Kidney (tissue), 14 donors: ENCODE data around the gene RPS6KB2. TPM values are rescaled to one million over a fixed set of nuclear protein-coding genes. Genes with fewer than 3 reads are reported as not detected.
"Not testable (repeated sequence)": the region's sequence is repeated elsewhere in the genome, so short reads cannot be mapped to it uniquely, and the experiment has no call there.

ENCODE experiments used
- DNase-seq, 5 donors: peaks; one replicate each; pipeline ENCODE4 v3.0.0-alpha.2; 2013 to 2020
- FAIRE-seq: peaks from 2 replicates; lab custom pipeline; 2012; peaks lifted over from hg19 to GRCh38; lab: Jason Lieb, UNC
- H3K27ac ChIP-seq, 2 donors: one replicate each; pipeline ENCODE4 v1.7.0; 2013; ENCODE audit warnings: low read depth in 2 of 2, low read length in 2 of 2, inconsistent platforms in 1 of 2
- H3K27me3 ChIP-seq: one replicate; pipeline ENCODE4 v1.7.1; 2013; ENCODE audit warnings: low read length, inconsistent platforms; ENCODE audit not compliant: control insufficient read depth, insufficient read depth
- H3K36me3 ChIP-seq, 3 donors: one replicate each; pipeline versions ENCODE4 v1.7.0 to v1.7.1; 2013; ENCODE audit warnings: low read length in 3 of 3, control low read depth in 1 of 3, inconsistent platforms in 1 of 3; ENCODE audit not compliant: insufficient read depth in 3 of 3, control insufficient read depth in 2 of 3
- H3K4me1 ChIP-seq, 3 donors: one replicate each; pipeline versions ENCODE4 v1.7.0 to v1.7.1; 2013; ENCODE audit warnings: low read length in 3 of 3, inconsistent platforms in 1 of 3, low read depth in 1 of 3; ENCODE audit not compliant: control insufficient read depth in 2 of 3, insufficient read depth in 2 of 3
- H3K4me3 ChIP-seq, 3 donors: one replicate each; pipeline versions ENCODE4 v1.7.0 to v1.8.1; 2013; ENCODE audit warnings: low read length in 3 of 3, control low read depth in 1 of 3, inconsistent platforms in 1 of 3
- H3K9ac ChIP-seq, 3 donors: one replicate each; pipeline versions ENCODE4 v1.7.0 to v1.7.1; 2013; ENCODE audit warnings: low read length in 3 of 3, control low read depth in 1 of 3, inconsistent platforms in 1 of 3
- H3K9me3 ChIP-seq, 3 donors: one replicate each; pipeline versions ENCODE4 v1.7.0 to v1.7.1; 2013; ENCODE audit warnings: low read length in 3 of 3, control low read depth in 1 of 3, inconsistent platforms in 1 of 3; ENCODE audit not compliant: control insufficient read depth in 2 of 3, insufficient read depth in 1 of 3
- CTCF ChIP-seq: IDR thresholded peaks from 3 replicates; pipeline ENCODE4 v1.5.1; 2012; ENCODE audit warnings: mild to moderate bottlenecking, moderate library complexity, borderline replicate concordance; ENCODE audit not compliant: insufficient read depth; ENCODE audit errors: extremely low read depth
- intact Hi-C: fragments of 100-400 bp; cut with DNase I; formaldehyde crosslinking; loops from one replicate; pipeline ENCODE4 v1.11.1; 2022
- polyA plus RNA-seq: library from polyadenylated mRNA; stranded (reverse); fragments of 350-450 nt; fragmentation: Illumina TruSeq; extraction: RNeasy Lipid Tissue Mini Kit (QIAGEN cat#74804); gene quantifications from one replicate; pipeline ENCODE4 v1.2.3, GENCODE V29; 2014; ENCODE audit warnings: low read depth, low replicate concordance; ENCODE audit not compliant: insufficient read depth
- total RNA-seq: library from RNA; stranded (reverse); fragmentation: NEBNext Ultra II Directional; extraction: Animal tissue kit (Norgen Biotek cat#: 25700); gene quantifications from one replicate; pipeline ENCODE4 v1.2.1, GENCODE V29; 2021
- donor health status: control.
- donor health status: control.
- donor health status: control.
- donor health status: control.
- donor health status: control.
- donor health status: DM: yes; HTN: yes; CAD: no.
- donor health status: Normal renal cell carcinoma (clear cell type).

The RPS6KB2 gene
- total and polyA plus RNA-seq, 2 donors from 2014 or later, result 41.3 to 45.4 TPM

GRCh38 chr11:67423891-67424613 lies 4.2 kb upstream of the RPS6KB2 start:
- Histone ChIP-seq H3K9ac (no peak overlapping the region), H3K4me3 (no peak overlapping the region), H3K27ac (no peak overlapping the region), H3K36me3 (no peaks in the 10 kb centered on the region), H3K27me3 (no peaks in the 10 kb centered on the region), H3K4me1 (peaks cover 0 to 14% (median 14%) of the 10 kb centered on the region in 3 donors), H3K9me3 (no peaks in the 10 kb centered on the region)
- DNase-seq (no peak), FAIRE-seq (no peak)
- TF ChIP-seq CTCF, result no peak
- intact Hi-C loops, result no loop called here

GRCh38 chr11:67427364-67427859 lies 882 bp upstream of the RPS6KB2 start:
- H3K9ac ChIP-seq, result peak overlapping the region; percentile 20 to 94 (median 92)
- H3K9me3 ChIP-seq, H3K36me3 ChIP-seq, intact Hi-C loops, DNase-seq, FAIRE-seq, H3K4me1 ChIP-seq, H3K27me3 ChIP-seq: not testable (repeated sequence)
- peak overlapping the region in 1 of 2 donors; percentile 64 for H3K27ac ChIP-seq
- H3K4me3 ChIP-seq, result peak overlapping the region; percentile 95 to 98 (median 97)

GRCh38 chr11:67429038-67429668 lies 859 bp downstream of the RPS6KB2 start:
- Histone ChIP-seq H3K36me3 (peaks cover 0 to 9% (median 6%) of the 10 kb centered on the region in 3 donors), H3K27me3 (no peaks in the 10 kb centered on the region), H3K9ac (peak overlapping the region; percentile 67 to 95 (median 92)), H3K9me3 (no peaks in the 10 kb centered on the region), H3K4me1 (peaks cover 0 to 7% (median 4%) of the 10 kb centered on the region in 3 donors), H3K4me3 (peak overlapping the region; percentile 95 to 98 (median 97)), H3K27ac (no peak overlapping the region)
- intact Hi-C loops, result no loop called here
- TF ChIP-seq CTCF, result no peak
- DNase-seq (no peak), FAIRE-seq (no peak)

- DNase-seq (no peak), FAIRE-seq (no peak)
- intact Hi-C loops, result no loop called here
- no peak for TF ChIP-seq CTCF
- Histone ChIP-seq H3K9ac (peak overlapping the region in 1 of 3 donors; percentile 20), H3K4me1 (peaks cover 0 to 7% (median 4%) of the 10 kb centered on the region in 3 donors), H3K27ac (no peak overlapping the region), H3K27me3 (no peaks in the 10 kb centered on the region), H3K4me3 (peak overlapping the region in 1 of 3 donors; percentile 97), H3K36me3 (peaks cover 0 to 9% (median 6%) of the 10 kb centered on the region in 3 donors), H3K9me3 (no peaks in the 10 kb centered on the region)
Observed at GRCh38 chr11:67429722-67430121, 1.4 kb downstream of the RPS6KB2 start.
